Upper lobe of left lung (tissue), 6 donors: ENCODE data around the gene HDHD2. TPM values are rescaled to one million over a fixed set of nuclear protein-coding genes. Genes with fewer than 3 reads are reported as not detected.
A peak's percentile ranks its signal among the peaks of the same experiment; 100 is the strongest.
"Not testable (repeated sequence)": the region's sequence is repeated elsewhere in the genome, so short reads cannot be mapped to it uniquely, and the experiment has no call there.

Experiments used
- ATAC-seq, 2 donors: fragments of 200-7000 bp; cut with Tn5 transposase; one replicate each; pipeline ENCODE4 v1.9.1; 2022; ENCODE audit warnings: mild to moderate bottlenecking in 2 of 2, moderate library complexity in 2 of 2; ENCODE audit not compliant: low FRiP score in 2 of 2
- DNase-seq, 2 donors: peaks; one replicate each; pipeline ENCODE4 v3.0.0-alpha.2; 2019 to 2020
- H3K27ac ChIP-seq, 4 donors: fragments of 200-600 bp; sonication (generic); one replicate each; pipeline ENCODE4 v1.5.1; 2016 to 2019
- H3K27me3 ChIP-seq, 4 donors: fragments of 200-600 bp; sonication (generic); one replicate each; pipeline ENCODE4 v1.5.1; 2017 to 2019
- H3K36me3 ChIP-seq, 4 donors: fragments of 200-600 bp; sonication (generic); one replicate each; pipeline ENCODE4 v1.5.1; 2016 to 2019
- H3K4me1 ChIP-seq, 4 donors: fragments of 200-600 bp; sonication (generic); one replicate each; pipeline ENCODE4 v1.5.1; 2018 to 2019
- H3K4me3 ChIP-seq, 4 donors: fragments of 200-600 bp; sonication (generic); one replicate each; pipeline ENCODE4 v1.5.1; 2017 to 2019; ENCODE audit warnings: mild to moderate bottlenecking in 2 of 4, moderate library complexity in 1 of 4
- H3K9me3 ChIP-seq, 4 donors: fragments of 200-600 bp; sonication (generic); one replicate each; pipeline ENCODE4 v1.5.1; 2018 to 2019
- CTCF ChIP-seq, 6 experiments: fragments of 450-650 bp in 4 of 6; fragments of 200-600 bp in 2 of 6; sonication (generic) in 2 of 6; IDR thresholded peaks; one replicate each; pipeline ENCODE4 v1.5.1; 2016 to 2019; ENCODE audit warnings: antibody characterized with exemption in 6 of 6
- EP300 ChIP-seq, 4 donors: sonication (generic); formaldehyde crosslinking; IDR thresholded peaks; one replicate each; pipeline ENCODE4 v1.5.1; 2017; ENCODE audit warnings: antibody characterized with exemption in 4 of 4, control low read depth in 2 of 4
- POLR2A ChIP-seq, 4 donors: fragments of 450-650 bp; IDR thresholded peaks; one replicate each; pipeline ENCODE4 v1.5.1; 2016 to 2017; ENCODE audit warnings: antibody characterized with exemption in 4 of 4, mild to moderate bottlenecking in 2 of 4
- POLR2AphosphoS5 ChIP-seq, 2 donors: sonication (generic); formaldehyde crosslinking; IDR thresholded peaks; one replicate each; pipeline ENCODE4 v1.5.1; 2017; ENCODE audit warnings: antibody characterized with exemption in 2 of 2
- WGBS, 2 donors: methylation state at CpG; one replicate each; pipeline ENCODE4 v1.1.5; 2017 to 2018; 5-methylcytosine and 5-hydroxymethylcytosine counted together
- total RNA-seq, 6 donors: library from RNA; depleted of rRNA in 4 of 6; stranded (reverse); fragments of >200 nt in 4 of 6; gene quantifications; one replicate each; pipeline versions ENCODE4 v1.1.0 to v1.2.1, GENCODE V29; 2016 to 2021
- donor health status: DM: no; HTN: no; CAD: no; lungs with moderate emphysema.
- donor health status: DM: no; HTN: yes; CAD: no; lungs with severe emphysema.

HDHD2 gene
- 10 to 100 TPM; 19.0 to 39.1 (median 32.1) TPM for total RNA-seq

GRCh38 chr18:47150029-47150823 is at the start of gene HDHD2:
Gene HDHD2, minus strand, starts transcription at chr18:47150500. Its CDS starts 14,061 bp downstream, at chr18:47136439.
- 0% methylated on average over 30 to 66 of the region's 70 CpGs for WGBS, 2 donors
- peak; percentile 94 to 98 for ATAC-seq

GRCh38 chr18:47195961-47196360 is 45.7 kb upstream of the HDHD2 start:
- not testable (repeated sequence) for DNase-seq, H3K9me3 ChIP-seq, H3K36me3 ChIP-seq, H3K4me3 ChIP-seq, ATAC-seq, H3K4me1 ChIP-seq, H3K27me3 ChIP-seq, H3K27ac ChIP-seq
- WGBS, 2 donors = 70 to 75% methylated on average over 3 of the region's 3 CpGs

More at GRCh38 chr18:47150029-47150823, at the start of gene HDHD2:
- Histone ChIP-seq H3K4me3 (peak within 1 kb of the TSS; percentile 75 to 86 (median 80)), H3K9me3 (no peaks in the 10 kb centered on the region), H3K27me3 (no peaks in the 10 kb centered on the region), H3K4me1 (peaks cover 19 to 30% (median 21%) of the 10 kb centered on the region in 4 donors), H3K27ac (peak within 1 kb of the TSS; percentile 90 to 95 (median 94)), H3K36me3 (peaks cover 0 to 12% (median 2%) of the 10 kb centered on the region in 4 donors)
- TF ChIP-seq EP300 (IDR thresholded peaks at IDR 0.05) (no peak), POLR2A (IDR thresholded peaks at IDR 0.05) (peak in 3 of 4 donors; percentile 45 to 92 (median 54)), POLR2AphosphoS5 (IDR thresholded peaks at IDR 0.05) (peak; percentile 83 to 88)
- DNase-seq = peak; percentile 82 to 97

GRCh38 chr18:47191961-47192360 is 41.7 kb upstream of the HDHD2 start:
- ATAC-seq (no peak), DNase-seq (no peak)
- WGBS, 2 donors = 89 to 97% methylated on average over 2 of the region's 2 CpGs
- no peak overlapping the region for H3K4me3 ChIP-seq
- H3K27me3 ChIP-seq = no peaks in the 10 kb centered on the region
- H3K9me3 ChIP-seq = no peaks in the 10 kb centered on the region
- TF ChIP-seq POLR2A (IDR thresholded peaks at IDR 0.05) (no peak), EP300 (IDR thresholded peaks at IDR 0.05) (no peak), POLR2AphosphoS5 (IDR thresholded peaks at IDR 0.05) (no peak), CTCF (IDR thresholded peaks at IDR 0.05) (no peak)
- H3K4me1 ChIP-seq = no peaks in the 10 kb centered on the region
- no peak overlapping the region for H3K27ac ChIP-seq
- H3K36me3 ChIP-seq = no peaks in the 10 kb centered on the region

GRCh38 chr18:47187721-47188120 is 37.4 kb upstream of the HDHD2 start:
- 82 to 91% methylated on average over 7 of the region's 7 CpGs for WGBS, 2 donors
- no peaks in the 10 kb centered on the region for H3K4me1 ChIP-seq
- ATAC-seq (no peak), DNase-seq (no peak)
- no peak overlapping the region for H3K27ac ChIP-seq
- H3K9me3 ChIP-seq = no peaks in the 10 kb centered on the region
- H3K36me3 ChIP-seq = no peaks in the 10 kb centered on the region
- no peak for TF ChIP-seq EP300 (IDR thresholded peaks at IDR 0.05)
- no peak for TF ChIP-seq CTCF (IDR thresholded peaks at IDR 0.05)
- no peak for TF ChIP-seq POLR2AphosphoS5 (IDR thresholded peaks at IDR 0.05)
- no peak for TF ChIP-seq POLR2A (IDR thresholded peaks at IDR 0.05)
- H3K27me3 ChIP-seq = no peaks in the 10 kb centered on the region
- H3K4me3 ChIP-seq = no peak overlapping the region

GRCh38 chr18:47184419-47185050 is 34.2 kb upstream of the HDHD2 start:
- WGBS, 2 donors = 66 to 85% methylated on average over 5 of the region's 5 CpGs
- Histone ChIP-seq H3K27me3 (no peaks in the 10 kb centered on the region), H3K9me3 (no peaks in the 10 kb centered on the region), H3K4me1 (no peaks in the 10 kb centered on the region), H3K36me3 (no peaks in the 10 kb centered on the region), H3K27ac (no peak overlapping the region), H3K4me3 (no peak overlapping the region)
- peak; percentile 40 to 61 for ATAC-seq
- TF ChIP-seq EP300 (IDR thresholded peaks at IDR 0.05) = no peak
- TF ChIP-seq CTCF (IDR thresholded peaks at IDR 0.05) = no peak
- no peak for TF ChIP-seq POLR2AphosphoS5 (IDR thresholded peaks at IDR 0.05)
- TF ChIP-seq POLR2A (IDR thresholded peaks at IDR 0.05) = no peak
- DNase-seq = peak in 1 of 2 donors; percentile 48

GRCh38 chr18:47182156-47182555 is 31.9 kb upstream of the HDHD2 start:
- DNase-seq = peak in 1 of 2 donors; percentile 2
- H3K27ac ChIP-seq, H3K36me3 ChIP-seq, H3K9me3 ChIP-seq, H3K4me1 ChIP-seq, H3K4me3 ChIP-seq, ATAC-seq, H3K27me3 ChIP-seq: not testable (repeated sequence)
- WGBS, 2 donors = 74 to 87% methylated on average over 4 to 5 of the region's 5 CpGs
